ENCODE measurements around the gene KLHL12.
A peak's percentile ranks its signal among the peaks of the same experiment; 100 is the strongest.

KLHL12 gene

GRCh38 chr1:202880961-202881460 is 46.0 kb downstream of the KLHL12 start:
- no peak for DNase-seq (ENCODE audit: low spot score)

DNA sequence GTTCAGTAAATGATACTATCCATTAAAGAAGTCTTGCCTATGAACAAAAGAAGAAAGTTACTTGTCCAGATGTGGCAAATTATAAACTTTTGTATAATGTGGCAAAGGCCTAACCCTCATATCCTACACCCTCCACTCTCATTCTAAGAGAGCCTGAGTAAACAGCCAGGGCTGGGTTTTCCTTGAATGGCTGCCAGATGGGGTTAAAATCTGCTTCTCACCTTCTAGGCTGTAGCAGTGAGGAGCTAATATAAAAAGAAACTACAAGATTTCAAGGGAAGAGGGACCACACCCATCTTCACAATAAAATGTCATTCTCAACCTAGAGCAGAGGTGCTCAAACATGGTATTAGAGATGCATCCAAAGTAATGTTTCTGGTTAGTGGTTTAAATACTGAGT is 47.0 kb downstream of the KLHL12 start:
- no peak for DNase-seq (ENCODE audit: low spot score)

DNA sequence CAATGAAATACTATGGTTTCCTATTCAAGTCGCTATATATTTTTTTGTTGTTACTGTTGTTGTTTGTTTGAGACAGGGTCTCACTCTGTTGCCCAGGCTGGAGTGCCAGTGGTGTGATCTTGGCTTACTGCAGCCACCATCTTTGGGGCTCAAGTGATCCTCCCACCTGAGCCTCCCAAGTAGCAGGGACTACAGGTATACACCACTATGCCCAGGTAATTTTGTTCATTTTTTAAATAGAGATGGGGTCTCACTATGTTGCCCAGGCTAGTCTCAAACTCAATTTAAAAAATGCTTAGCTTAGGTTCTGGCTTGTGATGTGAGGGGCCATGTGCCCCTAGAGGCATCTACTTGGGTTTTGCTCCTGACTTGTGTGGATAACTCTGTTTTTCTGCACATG is 47.9 kb downstream of the KLHL12 start:
- DNase-seq (ENCODE audit: low spot score), result no peak

- DNase-seq (ENCODE audit: low spot score), result no peak
Measured at GRCh38 chr1:202873026-202873425, 54.0 kb downstream of the KLHL12 start.

- DNase-seq (ENCODE audit: low spot score), result no peak
Measured at GRCh38 chr1:202871367-202871766, 55.7 kb downstream of the KLHL12 start.

DNA sequence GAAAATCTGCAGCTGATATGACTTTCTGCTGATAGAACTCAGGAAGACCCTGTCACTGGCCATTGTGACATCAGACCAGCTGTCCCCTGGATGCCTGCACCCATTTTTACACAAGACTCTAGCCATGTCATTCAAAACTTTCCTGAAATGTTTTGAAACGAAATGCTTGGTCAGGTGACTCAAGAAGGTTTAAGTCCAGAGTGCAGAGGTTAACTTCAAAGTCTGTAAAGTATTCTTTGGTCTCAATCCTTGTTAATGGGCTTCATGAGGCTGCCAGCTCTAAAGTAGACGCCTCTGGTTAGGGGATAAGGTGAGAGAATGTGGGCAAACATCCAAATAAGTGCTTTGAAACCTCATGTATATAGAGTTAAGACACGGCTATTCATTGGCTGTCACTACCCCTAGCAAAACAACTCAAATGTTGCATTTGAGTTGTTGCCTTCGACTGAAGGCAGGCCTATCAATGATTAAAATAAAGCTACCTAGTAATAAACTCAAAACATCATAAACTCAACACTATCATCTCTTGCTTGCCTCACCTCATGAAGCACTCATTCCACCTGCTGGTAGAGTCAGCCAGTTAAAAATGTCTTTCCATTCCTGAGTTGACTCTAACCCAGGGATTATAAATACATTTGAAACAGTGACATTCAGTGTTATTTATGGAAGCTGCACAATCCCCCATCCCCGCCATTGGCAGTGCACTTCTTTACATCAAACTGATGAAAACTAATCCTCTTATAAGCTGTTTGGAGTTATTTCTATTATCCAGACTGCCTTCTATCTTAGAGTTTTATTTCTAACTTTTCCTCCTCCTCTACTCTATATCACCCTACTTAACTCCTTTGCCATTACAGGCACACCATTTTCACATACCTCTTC is 64.1 kb downstream of the KLHL12 start:
- DNase-seq (ENCODE audit: low spot score), result no peak

GRCh38 chr1:202861420-202862132 is 65.5 kb downstream of the KLHL12 start:
- DNase-seq (ENCODE audit: low spot score), result peak; percentile 97

GRCh38 chr1:202860744-202861419 is 66.2 kb downstream of the KLHL12 start:
- peak; percentile 25 for DNase-seq (ENCODE audit: low spot score)

DNA sequence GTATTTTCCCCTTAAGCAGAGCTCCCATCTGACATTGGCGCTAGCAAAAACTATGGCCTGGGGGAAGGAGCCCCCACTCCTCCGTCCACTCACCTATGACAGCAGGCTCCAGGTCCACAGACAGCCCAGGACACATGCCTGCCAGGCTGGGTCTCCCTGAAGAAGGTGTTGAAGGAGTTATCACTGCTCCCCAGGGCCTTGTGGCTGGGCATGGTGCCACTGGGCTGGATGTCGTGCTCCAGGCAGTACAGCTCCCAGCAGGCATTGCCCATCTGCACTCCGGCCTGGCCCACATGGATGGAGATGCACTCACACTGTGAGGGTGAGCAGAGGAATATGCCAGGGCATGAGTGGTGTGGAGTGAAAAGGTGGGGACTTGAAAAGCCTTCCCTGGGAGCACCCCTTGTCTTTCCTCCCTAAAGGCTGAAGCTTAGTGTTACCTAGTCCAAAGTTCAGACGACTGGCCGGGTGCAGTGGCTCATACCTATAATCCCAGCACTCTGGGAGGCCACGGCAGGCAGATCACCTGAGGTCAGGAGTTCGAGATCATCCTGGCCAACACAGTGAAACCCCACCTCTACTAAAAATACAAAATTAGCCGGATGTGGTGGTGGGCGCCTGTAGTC is 68.1 kb downstream of the KLHL12 start:
- peak; percentile 23 for DNase-seq (ENCODE audit: low spot score)

GRCh38 chr1:202858331-202858730 is 68.7 kb downstream of the KLHL12 start:
- DNase-seq (ENCODE audit: low spot score), result peak; percentile 67

GRCh38 chr1:202857136-202857610 is 69.9 kb downstream of the KLHL12 start:
- DNase-seq (ENCODE audit: low spot score), result no peak

DNA sequence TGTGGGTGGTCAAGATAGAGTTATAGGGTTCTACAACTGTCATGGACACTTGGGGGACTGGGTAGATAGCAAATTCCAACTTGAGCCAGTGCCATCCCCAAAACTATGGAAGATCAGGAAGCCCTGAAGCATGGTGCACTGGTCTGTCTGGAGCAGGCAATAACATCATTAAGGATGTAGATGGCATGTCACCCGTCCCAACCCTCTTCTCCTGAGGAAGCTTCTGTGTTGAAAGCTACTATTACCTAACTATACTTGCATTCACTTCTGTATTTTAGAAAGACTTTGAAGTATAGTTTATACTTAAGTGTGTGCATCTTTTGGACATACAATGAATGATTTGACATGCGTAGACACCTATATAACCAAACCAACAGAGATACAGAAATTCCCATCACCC is 71.0 kb downstream of the KLHL12 start:
- no peak for DNase-seq (ENCODE audit: low spot score)

DNA sequence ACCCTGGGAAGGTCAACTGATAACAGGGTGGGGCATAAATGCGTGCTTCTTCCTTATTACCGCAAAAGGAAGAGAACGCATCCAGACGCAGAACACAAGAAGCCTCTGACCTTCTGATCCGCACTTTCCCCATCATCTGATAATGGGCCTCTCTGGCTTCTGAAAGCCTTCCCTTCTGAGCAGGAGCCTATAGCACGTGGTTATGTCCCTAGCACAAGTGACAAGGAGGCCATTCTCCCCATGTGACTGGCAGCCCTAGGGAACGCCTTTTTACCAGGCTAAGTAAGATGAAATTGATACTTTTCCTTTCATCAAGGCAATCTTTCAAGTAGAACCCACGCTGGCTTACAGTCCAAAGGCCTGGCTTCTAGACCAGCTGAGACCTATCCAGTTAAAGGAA is 72.2 kb downstream of the KLHL12 start:
- DNase-seq (ENCODE audit: low spot score), result no peak

GRCh38 chr1:202852163-202852904 is 74.7 kb downstream of the KLHL12 start:
- DNase-seq (ENCODE audit: low spot score), result peak; percentile 60

DNA sequence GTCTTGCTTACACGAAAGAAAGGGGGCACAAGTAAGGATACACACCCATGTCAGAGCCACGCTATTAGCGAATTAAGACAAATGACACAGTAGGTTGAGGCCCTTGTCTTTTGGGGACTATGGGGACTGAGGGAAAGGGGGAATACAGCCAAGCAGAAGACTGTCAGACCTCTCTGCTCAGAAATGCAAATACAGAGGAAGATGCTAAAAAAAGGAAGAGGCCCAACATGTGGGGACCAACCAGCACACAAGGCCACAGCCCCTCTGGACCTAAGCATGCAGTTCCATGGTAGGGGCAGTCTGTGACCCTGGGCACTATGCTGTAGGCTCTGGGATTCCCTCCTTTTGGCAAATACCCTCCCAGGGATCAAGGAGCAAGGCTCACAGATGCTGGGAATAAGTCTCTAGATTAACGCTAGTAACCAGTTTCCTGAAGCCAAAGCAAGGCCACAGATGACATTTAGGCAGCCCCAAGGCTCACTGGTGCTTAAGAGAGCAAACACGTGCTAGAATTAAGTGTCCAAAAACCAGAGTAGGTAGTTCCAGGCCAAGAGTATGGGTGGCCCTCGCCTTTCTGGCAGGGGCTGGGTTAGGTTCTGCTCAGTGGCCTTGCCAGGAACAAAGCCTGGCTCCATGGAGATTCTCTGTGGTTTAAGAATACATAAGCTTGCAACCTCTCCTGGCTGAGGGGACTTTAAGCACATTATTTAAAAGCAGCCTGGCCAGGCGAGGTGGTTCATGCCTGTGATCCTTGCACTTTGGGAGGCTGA is 76.3 kb downstream of the KLHL12 start:
- no peak for DNase-seq (ENCODE audit: low spot score)

- DNase-seq (ENCODE audit: low spot score), result no peak
Measured at GRCh38 chr1:202848191-202848542, 78.9 kb downstream of the KLHL12 start.

DNA sequence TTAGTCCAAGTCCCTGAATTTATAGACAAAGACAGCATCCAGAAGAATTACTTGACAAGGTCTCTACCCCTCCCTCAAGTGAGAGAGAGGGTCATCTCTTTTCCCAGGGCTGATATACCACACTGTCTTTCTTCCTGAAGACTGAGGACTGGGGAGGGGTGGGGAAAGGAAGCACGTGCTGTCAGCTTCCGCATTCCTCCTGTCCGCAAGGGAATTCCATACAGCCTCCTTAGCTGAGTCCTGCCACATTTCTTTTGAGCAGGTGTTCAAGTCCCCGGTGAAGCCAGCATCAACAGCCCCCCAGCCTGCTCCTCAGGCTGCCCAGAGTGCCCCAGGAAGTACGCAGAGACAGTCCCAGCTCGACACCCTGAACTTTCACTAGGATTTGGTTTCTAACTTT is 82.1 kb downstream of the KLHL12 start:
- peak; percentile 28 for DNase-seq (ENCODE audit: low spot score)

DNA sequence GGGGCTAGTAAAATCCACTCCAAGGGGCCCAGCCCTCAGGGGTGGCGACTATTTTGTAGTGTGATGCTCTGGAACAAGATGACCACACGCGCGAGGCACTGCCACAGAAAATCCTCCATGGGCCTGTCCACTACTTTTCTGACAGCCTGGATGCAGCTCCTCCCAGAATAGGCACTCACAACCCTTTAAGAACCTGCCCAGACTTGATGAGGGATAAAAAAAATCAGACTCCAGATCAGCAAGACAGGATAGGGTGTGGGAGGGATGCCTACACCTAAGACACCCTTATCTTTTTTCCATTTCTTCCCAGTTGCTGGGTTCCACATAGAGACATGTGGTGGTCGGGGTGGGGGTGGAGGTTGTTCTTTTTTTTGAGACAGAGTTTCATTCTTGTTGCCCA is 82.8 kb downstream of the KLHL12 start:
- DNase-seq (ENCODE audit: low spot score), result no peak

GRCh38 chr1:202843081-202843480 is 84.0 kb downstream of the KLHL12 start:
- DNase-seq (ENCODE audit: low spot score), result no peak

Measured in AG08395 (cell line).